Activated T-cell treated with anti-CD3 and anti-CD28 coated beads, Interleukin-2, amount 50 U/mL, for 1 hour (primary cell): ENCODE measurements around the gene PHLDA3.
"Not testable (repeated sequence)": the region's sequence is repeated elsewhere in the genome, so short reads cannot be mapped to it uniquely, and the experiment has no call there.

ENCODE experiments used
- DNase-seq: peaks from one replicate; pipeline ENCODE4 v3.0.0-alpha.2; 2020

PHLDA3 gene

DNA sequence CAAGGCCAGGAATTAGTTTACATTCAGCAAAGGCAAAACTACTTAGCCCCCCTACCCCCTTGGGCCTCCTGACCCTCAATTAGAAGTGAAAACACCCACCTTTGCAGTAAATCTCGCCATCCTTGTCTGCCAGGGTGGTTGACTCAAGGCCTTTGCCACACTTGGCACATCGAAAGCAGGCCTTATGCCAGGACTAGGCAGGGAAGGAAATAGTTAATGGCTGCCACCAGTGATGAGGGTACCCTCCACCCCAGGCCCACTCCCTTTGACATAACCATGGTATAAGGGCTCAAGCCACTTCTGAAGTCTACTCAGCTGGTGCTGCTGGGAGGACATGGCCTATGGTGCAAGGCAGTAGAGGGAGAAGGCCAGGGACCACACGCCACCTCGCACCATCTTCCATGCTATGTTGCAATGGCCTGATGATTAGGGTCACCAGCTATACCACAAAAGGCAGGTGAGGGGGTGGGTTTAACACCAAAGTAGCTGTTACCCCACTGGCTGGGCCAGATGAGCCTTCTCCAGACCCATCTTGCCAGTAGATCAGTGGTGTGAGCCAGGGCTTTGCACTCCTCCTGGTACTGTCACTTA is 16.3 kb upstream of the PHLDA3 start:
- DNase-seq, result no peak

DNA sequence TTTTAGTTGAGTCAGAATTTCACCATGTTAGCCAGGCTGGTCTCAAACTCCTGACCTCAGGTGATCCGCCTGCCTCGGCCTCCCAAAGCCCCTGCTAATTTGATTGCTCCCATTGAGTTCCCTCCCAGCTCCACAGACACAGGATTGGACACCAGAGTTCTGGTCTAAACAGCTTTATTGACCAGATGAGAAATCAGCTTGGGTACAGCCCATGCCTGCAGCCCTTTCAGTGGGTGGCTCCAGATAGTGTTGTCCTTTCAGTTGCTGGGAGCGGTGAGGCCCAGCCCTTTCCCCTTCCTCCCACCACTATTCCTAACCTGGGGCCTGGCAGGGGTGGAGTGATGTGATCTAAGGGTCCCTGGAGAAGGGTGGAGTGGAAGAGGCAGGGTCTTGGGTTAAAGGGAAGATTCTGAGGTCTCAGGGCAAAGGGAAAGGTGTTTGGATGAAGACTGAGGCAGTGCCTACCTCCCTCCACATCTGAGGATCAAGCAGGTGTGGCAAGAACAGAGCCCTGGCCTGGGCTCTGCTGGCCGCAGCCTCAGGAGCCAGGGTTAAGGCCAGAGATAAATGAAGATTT is 14.5 kb upstream of the PHLDA3 start:
- no peak for DNase-seq

DNA sequence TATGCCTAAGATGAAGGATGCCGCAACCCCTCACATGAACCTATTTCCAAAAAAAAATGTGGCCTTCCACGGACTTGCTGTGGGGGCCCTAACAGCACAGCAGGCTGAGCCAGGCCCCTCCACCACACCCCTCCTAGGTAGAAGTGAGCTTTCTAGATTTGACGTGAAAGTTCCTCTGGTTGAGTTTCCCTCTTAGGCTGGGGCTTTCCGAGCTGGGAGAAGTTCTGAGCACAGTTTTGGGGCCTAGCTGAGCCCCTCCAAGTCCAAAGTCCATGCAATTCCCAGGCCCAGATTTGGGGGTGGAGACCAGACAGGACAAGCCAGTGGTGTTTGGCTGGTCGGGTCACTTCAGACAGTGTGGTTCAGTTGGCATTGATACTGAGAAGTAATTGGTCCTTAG is 13.8 kb upstream of the PHLDA3 start:
- no peak for DNase-seq

DNA sequence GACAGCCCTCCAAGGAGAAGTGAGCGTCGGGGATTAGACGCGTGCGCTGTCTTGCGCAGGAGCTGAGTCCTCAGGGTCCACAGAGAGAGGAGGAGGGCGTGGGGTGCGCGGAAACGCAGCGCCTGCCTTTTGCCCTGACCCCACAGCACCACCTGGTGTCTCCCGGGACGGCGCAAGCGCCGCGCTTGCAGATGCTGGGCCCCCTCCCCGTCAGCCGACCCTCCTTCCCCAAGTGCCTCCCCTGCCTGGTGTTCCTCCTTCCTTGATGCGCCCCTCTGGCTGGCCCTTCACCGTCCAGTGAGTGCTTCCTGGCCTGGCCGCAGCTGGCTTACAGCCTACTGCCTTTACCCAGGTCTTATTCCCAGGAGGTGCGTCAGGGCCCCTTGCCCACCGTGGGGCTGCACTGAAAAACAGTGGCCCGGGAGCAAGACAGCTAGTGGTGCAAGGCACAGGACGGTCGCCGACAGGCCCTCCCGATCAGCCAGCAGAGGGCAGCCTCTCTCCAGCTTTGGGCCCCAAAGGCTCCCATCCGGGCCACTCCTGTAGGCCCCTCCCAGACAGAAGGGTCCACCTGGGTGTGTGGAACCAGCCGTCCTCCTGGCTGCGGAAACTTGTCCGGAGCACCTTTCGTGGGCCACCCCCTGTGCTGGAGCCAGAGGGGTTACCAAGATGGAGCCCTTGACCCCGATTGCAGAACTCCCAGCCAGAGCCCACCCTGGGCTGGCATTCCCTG is 12.9 kb upstream of the PHLDA3 start:
- DNase-seq, result peak; percentile 82

DNA sequence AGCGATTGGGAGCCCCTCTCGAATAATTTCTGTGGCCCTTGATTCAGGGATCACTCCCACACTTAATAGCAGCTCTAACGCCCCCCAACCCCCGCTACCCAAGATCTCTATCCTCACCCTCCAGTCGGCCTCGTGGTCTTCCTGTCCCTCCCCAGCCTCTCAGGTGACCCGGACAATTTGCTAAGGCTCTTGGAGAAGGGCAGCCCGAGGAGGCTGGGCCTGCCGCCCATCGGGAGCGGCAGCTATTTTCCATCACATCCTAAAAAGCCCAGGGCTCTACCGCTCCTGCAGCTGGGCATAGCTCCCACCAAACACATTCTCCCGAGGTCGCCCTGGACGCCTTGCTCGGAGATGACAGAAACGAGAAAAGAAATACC is 12.0 kb upstream of the PHLDA3 start:
- no peak for DNase-seq

DNA sequence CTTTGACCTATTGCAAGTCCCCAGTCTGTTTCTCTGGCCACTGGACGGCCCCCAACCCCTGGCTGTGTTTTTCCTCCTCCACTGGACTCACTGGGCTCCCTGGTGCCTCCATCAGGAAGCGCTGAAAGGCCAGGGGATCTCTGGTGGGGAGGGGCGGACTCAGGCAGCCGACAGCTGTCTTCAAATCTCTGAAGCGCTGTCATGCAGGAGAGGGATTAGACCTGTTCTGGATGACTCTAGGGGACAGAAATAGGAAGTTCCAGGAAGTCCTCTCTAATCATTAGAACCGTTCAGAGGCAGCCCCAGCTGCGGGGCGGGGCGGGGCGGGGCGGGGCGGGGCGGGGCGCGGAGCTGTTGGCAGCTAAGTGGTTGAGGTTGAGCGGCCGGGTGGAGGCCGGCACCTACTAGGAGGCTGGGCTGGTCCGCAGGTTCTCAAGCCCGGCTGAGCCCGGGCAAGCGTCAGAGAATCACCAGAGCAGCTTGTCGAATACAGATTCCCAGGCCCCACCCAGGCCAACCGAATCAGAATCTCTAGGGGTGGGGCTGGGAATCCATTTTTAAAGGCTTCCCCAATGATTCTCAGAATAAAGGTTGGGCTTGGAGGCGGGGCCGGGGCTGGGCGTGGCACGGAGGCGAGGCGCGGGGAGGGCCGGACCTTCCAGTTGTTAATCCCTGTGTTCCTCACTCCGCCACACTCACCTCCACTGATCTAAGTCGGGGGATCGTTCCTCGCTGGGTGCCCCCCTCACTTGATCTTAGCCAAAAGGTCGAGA is 11.4 kb upstream of the PHLDA3 start:
- DNase-seq, result peak; percentile 60

DNA sequence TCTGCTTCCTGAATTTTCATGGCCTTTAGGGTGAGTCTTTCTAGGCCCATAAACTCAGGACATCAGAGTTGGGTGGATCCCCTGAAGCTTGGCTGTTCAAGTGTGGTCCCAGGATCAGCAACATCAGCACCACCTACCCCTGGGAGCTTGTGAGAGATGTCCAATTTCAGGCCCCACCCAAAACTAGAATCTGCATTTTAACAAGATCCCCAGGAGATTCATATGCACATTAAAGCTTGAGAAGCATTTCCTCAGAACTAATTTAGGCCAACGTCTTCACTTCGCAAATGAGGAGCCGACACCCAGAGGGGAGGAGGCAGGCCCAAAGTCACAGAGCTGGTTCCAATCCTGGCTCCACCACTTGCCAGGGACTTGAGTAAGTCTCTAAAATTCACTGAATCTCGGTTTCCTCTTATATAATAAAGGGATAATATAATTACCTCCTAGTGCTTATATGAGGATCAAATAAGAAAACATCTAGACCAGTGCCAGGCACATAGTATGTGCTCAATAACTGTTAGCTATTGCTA is 10.3 kb upstream of the PHLDA3 start:
- no peak for DNase-seq

DNA sequence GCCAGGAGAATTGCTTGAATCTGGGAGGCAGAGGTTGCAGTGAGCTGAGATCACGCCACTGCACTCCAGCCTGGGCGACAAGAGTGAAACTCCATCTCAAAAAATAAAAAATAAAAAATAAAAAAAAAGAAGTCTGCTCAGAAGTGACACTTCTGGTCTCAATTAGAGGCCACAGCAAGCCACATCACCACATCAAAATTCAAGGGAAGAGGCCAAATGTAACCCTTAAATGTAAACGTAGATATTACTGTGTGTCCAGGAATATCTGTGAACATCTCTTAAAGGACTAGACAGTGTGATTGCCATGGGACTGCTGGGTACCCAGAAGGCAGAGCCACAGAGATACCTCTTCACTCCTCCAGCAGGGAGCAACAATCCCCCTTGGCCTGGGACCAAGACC is 9.7 kb upstream of the PHLDA3 start:
- not testable (repeated sequence) for DNase-seq

DNA sequence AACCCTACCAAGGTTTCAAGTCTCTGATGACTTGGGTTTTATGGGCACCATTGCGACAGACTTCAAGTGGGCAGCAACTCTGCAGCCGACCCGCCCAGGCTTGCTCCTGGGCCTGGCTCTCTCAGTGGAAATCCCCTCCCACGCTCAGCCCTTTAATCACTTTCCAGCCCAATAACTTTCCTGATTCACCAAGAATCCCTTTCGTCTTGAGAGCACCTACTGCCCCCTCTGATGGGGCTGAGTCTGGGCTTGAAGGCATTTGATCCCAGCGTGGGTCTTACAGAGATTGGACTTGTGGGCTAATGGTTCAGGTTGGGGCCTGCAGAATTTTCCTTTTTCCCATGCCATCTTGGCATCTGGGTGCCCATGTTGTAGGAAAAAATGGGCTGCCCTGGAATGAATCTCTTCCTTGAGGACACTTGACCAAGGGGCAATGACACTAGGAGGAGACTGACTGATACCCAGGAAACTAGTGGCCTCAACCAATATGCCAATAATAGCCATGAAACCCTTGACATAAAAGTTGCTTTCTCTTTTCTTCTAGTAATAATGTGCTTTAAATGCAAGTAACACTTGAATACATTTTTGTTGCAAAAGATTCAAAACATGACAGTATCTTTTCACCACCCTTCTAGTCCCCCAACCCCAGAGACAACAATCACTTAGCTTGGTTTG is 7.8 kb upstream of the PHLDA3 start:
- no peak for DNase-seq

DNA sequence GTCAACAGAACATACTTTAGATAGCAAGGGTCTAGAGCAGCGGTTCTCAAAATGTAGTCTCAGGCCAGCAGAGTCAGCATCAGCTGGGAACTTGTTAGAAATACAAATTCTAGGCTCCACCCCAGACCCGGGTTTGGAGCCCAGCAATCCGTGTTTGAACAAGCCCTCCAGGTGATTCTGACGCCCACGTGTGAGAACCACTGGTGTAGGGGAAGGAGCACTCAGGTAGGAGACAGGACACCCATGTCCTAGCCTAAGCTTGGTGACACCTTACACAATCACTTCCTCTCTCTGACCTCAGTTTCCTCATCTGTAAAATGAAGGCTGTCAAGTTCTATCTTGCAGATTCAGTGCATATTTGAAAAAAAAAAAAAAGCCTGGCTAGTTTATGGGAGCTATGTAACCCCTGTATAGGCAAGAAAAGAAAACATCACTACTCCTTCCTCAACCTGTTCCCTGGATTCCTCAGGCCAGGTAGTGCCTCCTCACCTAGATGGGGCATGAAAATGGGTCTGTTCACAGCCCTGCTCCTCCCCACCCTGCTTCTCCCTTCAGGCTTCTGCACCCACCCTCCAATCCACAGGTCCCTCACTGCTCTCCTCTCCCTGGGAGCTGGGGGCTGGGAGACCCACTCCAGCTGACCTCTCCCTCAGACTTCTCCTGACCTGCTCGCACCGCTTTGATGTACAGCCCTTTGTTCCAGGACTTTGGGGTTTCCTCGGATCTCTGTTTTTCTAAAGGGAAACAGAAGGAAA is 7.1 kb upstream of the PHLDA3 start:
- no peak for DNase-seq

DNA sequence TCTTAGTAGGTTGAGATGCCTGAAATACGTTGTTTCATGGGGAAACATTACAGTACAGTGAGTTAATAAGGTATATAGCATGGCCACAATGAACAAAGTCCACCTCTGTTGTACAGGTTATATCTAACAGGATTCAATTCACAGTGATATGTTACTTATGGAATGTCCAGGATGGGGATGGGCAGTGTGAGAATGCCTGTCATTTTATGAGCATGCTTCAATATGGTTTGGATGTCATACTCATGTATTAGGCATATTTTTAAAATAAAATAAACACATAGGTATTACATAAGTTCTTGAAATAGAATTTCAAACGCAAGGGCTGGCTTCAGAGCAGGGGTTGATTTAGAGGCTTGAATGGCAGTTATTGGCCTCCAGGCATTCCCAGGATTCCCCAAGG is 6.1 kb upstream of the PHLDA3 start:
- DNase-seq, result no peak

DNA sequence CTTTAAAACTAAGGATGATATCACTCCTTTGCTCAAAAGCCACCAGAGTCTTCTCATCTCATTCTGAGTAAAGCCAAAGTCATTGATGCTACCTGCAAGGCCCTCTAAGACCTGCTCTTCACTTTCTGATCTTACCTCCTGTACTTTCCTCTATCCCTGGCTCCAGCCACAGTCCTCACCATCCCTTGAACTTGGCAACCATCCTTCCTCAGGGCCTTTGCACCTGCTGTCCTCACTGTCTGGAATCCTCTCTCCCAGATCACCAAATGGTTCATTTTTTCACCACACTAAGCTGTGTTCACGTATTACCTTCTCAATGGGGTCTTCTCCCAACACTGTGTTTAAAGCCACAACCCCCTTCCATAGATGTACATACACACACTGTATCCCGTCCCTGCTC is 4.3 kb upstream of the PHLDA3 start:
- no peak for DNase-seq

DNA sequence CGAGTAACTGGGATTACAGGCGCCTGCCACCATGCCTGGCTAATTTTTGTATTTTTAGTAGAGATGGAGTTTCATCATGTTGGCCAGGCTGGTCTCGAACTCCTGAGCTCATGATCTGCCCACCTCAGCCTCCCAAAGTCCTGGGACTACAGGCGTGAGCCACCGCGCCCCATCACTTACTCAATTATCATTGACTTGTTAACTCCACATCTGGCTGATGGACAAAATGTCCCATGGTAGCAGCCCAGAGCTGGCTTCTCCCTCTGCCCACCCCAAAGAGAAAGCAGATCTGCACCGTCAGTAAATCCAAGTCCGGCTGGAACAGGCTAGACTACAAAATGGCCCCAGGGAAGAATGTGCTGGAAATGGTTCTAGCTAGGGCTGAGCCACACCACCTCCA is 3.3 kb upstream of the PHLDA3 start:
- DNase-seq, result not testable (repeated sequence)

DNA sequence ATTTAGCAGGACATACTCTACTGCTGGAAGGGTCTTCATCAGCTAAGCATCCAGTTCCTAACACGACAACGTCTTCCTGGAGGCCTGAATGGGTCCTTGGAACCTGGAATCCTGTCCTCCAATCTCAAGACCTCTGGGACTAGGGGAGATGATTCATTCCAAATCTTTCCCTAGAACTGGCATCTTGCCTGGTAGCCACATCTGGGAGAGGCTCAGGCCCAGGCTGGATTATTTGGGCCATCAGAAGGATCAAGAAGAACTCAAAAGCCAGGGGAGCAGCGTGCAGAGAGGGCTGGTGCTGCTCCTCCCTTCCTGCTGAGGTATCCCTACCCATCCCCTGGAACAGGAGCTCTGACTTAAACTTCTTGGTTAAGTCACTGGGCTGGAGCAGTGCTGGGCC is 2.8 kb upstream of the PHLDA3 start:
- DNase-seq, result no peak

DNA sequence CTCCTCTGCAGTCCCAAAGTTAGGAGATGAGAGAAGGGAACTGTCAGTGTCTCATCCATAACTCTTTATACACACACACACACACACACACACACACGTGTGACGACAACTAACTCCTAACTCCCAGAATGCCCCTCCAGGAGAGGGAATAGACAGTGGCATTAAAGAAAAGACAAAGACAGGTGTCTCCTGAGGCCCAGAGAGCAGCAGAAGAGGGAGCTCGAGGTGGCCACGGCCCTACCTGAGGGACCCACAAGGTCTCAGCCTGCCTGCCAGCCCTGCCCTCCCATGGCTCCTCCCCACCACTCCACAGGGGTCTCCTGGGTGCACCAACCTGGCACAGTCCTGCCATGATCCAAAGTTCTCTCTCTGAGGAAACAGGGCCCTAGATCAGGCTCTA is 1.6 kb upstream of the PHLDA3 start:
- no peak for DNase-seq

DNA sequence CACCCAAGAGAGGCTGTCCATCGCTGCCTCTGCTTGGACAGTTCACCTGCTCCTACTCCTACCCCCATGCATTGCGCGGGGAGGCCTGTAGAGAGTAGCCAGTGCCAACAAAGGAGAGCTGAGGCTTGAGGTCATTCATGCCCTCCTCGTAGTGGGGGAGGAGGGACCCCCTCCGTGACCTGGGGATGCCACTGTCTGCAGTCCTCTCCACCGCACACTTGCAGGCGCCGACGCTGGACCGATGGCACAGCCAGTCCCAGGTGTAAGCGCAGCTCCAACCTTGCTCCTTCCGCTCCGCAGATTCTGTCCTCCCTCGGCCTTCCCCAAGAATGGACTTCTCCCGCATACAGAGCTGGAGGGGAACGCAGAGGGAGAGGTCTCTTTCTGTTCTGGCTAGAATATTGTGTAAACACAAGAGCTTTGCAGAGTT is 672 bp upstream of the PHLDA3 start:
- DNase-seq, result no peak

DNA sequence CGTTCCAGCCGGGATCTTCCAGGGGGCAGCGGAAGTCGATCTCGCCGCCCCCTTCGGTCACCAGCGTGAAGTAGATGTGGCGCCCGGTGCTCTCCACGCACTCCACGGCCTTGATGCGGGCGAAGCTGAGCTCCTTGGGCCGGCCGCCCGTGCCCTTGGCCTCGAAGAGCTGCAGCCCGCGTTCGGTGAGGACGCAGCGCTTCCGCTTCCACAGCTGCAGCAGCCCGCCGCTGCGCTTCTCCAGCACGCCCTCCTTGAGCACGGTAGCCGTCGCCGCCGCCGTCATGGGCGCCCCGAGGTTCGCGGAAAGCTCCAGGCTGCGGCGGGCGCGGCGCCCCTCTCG is 516 bp downstream of the PHLDA3 start:
- DNase-seq, result no peak

DNA sequence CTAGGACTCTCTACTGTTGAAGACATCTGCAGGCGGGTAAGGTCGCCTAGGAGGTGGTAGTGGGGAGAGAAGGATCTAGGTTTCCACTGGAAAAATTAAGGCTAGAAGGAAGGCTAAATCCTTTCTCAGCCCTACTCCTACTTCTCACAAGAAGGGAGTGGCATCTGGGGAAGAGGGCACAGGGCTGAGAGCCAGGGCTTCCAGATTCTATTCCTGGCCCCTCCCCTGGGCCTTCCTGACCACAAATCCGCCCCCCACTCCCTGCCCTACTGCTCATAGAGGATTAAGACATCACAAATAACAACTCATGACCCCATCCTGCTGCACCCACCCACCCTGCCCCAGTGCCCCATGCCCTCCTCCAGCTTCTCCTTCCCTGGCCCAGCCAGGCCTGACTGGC is 2.5 kb downstream of the PHLDA3 start:
- DNase-seq, result no peak

DNA sequence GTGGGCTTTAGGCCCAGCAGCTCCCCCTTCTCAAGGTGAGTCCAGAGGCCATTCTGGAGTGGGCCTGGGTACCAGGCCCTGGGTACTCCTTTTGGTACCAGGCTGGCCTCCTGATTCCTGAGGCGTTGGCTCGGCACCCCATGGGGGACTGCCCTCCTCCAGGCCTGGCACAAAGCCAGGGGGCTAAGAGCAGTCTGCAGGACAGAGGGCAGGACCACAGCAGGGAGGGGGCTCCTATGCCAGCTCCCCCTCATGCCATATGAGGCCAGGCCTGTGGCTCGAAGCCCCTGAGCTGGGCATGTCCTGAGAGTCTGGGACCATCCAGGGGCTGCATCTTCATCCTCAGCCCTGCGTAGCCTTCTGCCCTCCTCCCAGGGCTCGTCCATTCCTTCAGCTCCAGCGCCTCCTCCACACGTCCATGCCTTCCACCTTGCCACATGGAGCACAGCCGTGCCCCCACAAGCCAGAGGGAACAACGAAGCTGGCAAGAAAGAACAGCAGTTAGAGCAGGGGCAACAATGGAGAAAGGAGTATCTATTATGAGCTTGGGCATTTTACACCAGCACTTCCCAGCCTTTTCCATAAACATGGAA is 3.2 kb downstream of the PHLDA3 start:
- DNase-seq, result no peak

DNA sequence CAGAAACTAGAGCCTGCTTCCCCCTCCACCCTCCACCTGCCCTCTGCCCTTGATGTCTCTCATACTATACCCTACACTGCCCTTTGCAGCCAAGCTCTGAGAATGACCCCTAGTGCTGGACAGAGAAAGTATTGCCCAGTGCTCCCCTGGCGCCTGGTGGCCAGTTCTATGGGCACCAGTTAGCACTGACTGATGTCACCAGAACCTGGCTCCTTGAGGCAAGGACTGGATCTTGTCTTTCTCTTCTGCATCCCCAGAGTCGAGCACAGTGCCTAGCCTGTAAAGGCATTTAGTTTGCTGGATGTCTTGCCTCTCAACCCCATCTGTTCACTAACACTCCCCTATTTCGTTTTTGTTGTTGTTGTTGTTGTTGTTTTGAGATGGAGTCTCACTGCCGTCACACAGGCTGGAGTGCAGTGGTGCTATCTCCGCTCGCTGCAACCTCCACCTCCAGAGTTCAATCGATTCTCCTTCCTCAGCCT is 5.9 kb downstream of the PHLDA3 start:
- DNase-seq, result no peak

DNA sequence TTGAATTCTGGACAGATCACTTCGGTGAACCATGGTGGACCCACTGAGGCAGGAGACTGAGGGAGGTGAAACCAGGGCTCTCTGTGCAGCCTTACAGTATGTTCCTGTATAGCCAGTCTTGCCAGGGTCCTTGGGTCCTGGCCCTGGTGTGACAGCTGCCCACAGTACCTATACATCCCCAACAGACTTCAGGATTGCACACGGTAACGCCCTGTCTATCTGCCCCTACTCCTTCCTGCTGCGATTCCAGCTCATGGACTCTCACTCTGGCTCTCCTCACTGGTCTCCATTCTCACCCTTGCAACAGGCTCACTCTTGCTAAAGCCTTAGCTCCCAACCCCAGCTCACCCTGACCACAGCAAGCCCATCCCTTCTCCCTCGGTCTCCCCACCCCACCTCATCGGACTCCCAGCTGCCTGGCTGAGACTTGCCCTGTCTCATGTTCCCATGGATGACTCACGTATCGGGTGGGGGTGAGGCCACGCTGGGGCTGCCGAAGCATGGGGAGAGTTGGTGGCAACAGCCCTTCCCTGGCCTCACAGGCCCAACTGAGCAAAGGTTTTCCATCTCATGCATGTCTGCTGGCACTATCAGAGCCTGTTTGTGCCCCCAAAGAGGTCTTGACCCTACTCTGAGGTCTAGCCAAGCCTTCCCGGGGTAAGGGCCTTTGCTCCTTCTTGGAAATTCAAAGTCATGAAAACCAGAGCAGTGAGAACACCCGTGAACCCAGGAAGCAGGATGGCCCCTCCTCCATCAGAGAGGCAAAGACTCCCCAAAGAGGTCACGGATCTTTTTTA is 7.1 kb downstream of the PHLDA3 start:
- no peak for DNase-seq
